Nephron (organoid): Measurements from ENCODE around the gene VPS35L.
"Not testable (repeated sequence)": the region's sequence is repeated elsewhere in the genome, so short reads cannot be mapped to it uniquely, and the experiment has no call there.

Experiments used
- H3K27ac Mint-ChIP-seq, 3 experiments: 2 replicates each; pipeline ENCODE4 v1.8.0; 2020; ENCODE audit warnings: mixed read lengths in 3 of 3, mild to moderate bottlenecking in 2 of 3, moderate library complexity in 1 of 3
- H3K27me3 Mint-ChIP-seq: 2 replicates; pipeline ENCODE4 v1.8.0; 2021; ENCODE audit warnings: low read depth, mild to moderate bottlenecking, moderate library complexity, mixed read lengths
- H3K36me3 Mint-ChIP-seq: 2 replicates; pipeline ENCODE4 v1.8.0; 2020; ENCODE audit warnings: low read depth, mixed read lengths
- H3K4me1 Mint-ChIP-seq: 2 replicates; pipeline ENCODE4 v1.8.0; 2020; ENCODE audit warnings: mixed read lengths
- H3K4me3 Mint-ChIP-seq, 3 experiments: 2 replicates each; pipeline ENCODE4 v1.8.0; 2020; ENCODE audit warnings: mild to moderate bottlenecking in 3 of 3, mixed read lengths in 3 of 3, moderate library complexity in 2 of 3
- H3K9me3 Mint-ChIP-seq: 2 replicates; pipeline ENCODE4 v1.8.0; 2020; ENCODE audit warnings: mixed read lengths
- TF ChIP-seq, protein P1 (sequence below), 3 experiments: fragments of 200-600 bp; sonication (generic); IDR thresholded peaks; one replicate each; pipeline ENCODE4 v1.5.0; 2021; ENCODE audit warnings: antibody characterized with exemption in 3 of 3; ENCODE audit not compliant: unreplicated experiment in 3 of 3

The VPS35L gene

DNA sequence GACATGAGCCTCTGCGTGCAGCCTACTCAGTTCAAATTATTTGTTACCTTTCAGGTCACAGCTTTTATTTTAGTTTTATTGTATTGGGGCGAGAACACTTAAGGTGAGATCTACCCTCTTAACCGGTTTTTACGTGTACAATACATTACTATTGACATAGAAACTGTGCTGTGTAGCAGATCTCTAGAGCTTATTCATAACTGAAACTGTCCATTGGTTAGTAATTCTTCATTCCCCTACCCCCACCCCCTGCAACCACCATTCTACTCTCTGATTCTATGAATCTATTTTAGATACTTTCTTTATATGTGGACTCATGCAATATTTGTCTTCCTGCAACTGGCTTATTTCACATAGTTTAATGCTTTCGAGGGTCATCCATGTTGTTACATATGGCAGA, 119.0 kb downstream of the VPS35L start:
- peaks cover 36% of the 10 kb centered on the region for H3K36me3 Mint-ChIP-seq
- no peak overlapping the region for H3K27ac Mint-ChIP-seq
- no peaks in the 10 kb centered on the region for H3K27me3 Mint-ChIP-seq
- H3K4me1 Mint-ChIP-seq: peaks cover 21% of the 10 kb centered on the region
- no peak overlapping the region for H3K4me3 Mint-ChIP-seq
- TF ChIP-seq, protein P1, sequence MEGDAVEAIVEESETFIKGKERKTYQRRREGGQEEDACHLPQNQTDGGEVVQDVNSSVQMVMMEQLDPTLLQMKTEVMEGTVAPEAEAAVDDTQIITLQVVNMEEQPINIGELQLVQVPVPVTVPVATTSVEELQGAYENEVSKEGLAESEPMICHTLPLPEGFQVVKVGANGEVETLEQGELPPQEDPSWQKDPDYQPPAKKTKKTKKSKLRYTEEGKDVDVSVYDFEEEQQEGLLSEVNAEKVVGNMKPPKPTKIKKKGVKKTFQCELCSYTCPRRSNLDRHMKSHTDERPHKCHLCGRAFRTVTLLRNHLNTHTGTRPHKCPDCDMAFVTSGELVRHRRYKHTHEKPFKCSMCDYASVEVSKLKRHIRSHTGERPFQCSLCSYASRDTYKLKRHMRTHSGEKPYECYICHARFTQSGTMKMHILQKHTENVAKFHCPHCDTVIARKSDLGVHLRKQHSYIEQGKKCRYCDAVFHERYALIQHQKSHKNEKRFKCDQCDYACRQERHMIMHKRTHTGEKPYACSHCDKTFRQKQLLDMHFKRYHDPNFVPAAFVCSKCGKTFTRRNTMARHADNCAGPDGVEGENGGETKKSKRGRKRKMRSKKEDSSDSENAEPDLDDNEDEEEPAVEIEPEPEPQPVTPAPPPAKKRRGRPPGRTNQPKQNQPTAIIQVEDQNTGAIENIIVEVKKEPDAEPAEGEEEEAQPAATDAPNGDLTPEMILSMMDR (IDR thresholded peaks at IDR 0.05; ENCODE audit: unreplicated experiment in 3 of 3): no peak
- no peaks in the 10 kb centered on the region for H3K9me3 Mint-ChIP-seq

DNA sequence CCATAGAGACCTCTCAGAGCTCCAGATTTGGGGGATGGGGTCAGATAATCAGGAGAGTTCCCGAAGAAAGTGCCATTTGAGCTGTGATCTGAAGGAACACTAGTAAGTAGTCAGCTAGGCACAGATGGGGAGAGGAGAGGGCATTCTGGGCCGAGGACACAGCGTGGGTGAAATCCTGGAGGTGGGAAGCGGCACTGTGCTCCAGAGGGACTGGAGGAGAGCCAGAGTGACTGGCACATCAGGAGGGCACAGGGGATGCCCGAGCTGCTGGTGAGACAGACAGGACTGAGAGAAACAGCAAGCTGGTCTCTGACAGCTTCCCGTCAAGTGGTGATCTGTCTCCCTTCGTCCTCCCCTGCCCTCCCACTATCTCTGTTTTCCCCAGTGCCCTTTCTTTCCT, 121.9 kb downstream of the VPS35L start:
- H3K4me3 Mint-ChIP-seq: peak overlapping the region in 2 of 3 experiments; percentile 25 to 28
- peaks cover 42% of the 10 kb centered on the region for H3K4me1 Mint-ChIP-seq
- no peaks in the 10 kb centered on the region for H3K27me3 Mint-ChIP-seq
- TF ChIP-seq, protein P1 (IDR thresholded peaks at IDR 0.05; ENCODE audit: unreplicated experiment in 3 of 3): no peak
- H3K36me3 Mint-ChIP-seq: peaks cover 48% of the 10 kb centered on the region
- no peaks in the 10 kb centered on the region for H3K9me3 Mint-ChIP-seq
- peak overlapping the region in 1 of 3 experiments; percentile 53 for H3K27ac Mint-ChIP-seq

DNA sequence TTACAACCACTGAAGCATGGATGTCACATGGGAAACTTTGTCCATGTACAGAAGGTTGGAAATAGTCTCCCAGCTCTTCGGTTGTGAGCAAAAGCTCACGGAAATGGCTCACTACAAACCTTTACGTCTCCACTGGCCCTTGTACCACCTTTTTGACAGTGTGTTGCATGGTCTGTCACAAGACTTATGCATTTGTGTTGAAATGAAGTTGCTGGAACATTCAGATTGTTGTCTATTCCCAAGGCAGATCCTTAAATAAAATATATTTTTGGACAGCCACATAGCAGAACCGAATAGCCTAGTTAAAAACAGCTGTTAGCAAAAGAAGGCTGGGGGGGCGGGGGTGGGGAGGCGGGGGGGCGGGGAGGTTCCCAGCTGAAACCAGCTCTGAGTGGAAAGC, 123.3 kb downstream of the VPS35L start:
- H3K4me3 Mint-ChIP-seq: peak overlapping the region in 1 of 3 experiments; percentile 15

DNA sequence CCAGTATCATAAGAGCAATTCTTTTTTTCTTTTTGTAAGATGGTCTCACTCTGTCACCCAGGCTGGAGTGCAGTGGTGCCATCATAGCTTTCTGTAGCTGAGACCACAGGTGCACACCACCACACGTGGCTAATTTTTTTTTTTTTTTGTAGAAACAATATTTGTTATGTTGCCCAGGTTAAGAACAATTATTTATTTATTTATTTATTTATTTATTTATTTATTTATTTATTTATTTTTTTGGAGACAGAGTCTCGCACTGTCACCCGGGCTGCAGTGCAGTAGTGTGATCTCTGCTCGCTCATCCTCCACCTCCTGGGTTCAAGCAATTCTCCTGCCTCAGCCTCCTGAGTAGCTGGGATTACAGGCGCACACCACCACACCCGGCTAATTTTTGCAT, 123.8 kb downstream of the VPS35L start:
- Mint-ChIP-seq H3K27ac (peak overlapping the region in 1 of 3 experiments; percentile 19), H3K36me3 (peaks cover 61% of the 10 kb centered on the region), H3K4me1 (peaks cover 42% of the 10 kb centered on the region)
- H3K9me3 Mint-ChIP-seq, H3K4me3 Mint-ChIP-seq, H3K27me3 Mint-ChIP-seq: not testable (repeated sequence)

More for the DNA sequence above, 123.3 kb downstream of the VPS35L start:
- Mint-ChIP-seq H3K27me3 (no peaks in the 10 kb centered on the region), H3K36me3 (peaks cover 56% of the 10 kb centered on the region), H3K4me1 (peaks cover 42% of the 10 kb centered on the region), H3K9me3 (no peaks in the 10 kb centered on the region), H3K27ac (peak overlapping the region; percentile 19 to 52 (median 25))
- TF ChIP-seq, protein P1 (IDR thresholded peaks at IDR 0.05; ENCODE audit: unreplicated experiment in 3 of 3): no peak

DNA sequence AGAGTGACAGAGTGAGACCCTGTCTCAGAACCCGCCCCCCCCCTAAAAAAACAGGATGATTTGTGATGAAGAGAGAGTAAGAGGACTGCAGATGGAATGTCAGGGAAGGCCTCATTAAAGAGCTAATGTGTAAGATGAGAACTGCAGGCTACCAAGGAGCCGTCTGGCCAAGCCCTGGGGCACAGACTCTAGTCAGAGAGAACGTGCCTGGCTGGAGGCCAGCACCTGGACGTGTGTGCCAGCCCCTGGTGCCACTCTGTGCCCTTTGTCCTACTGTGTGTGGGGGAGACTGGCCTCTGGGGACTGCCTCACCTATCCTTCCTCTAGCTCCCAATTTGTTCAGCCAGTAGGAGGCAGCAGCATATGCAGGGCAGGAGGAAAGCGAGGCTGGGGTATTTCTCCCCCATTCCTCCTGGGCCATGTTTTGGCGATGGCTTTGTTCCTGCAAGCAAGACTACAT, 125.4 kb downstream of the VPS35L start:
- Mint-ChIP-seq H3K4me1 (peaks cover 49% of the 10 kb centered on the region), H3K9me3 (peaks cover 8% of the 10 kb centered on the region), H3K36me3 (peaks cover 67% of the 10 kb centered on the region), H3K27ac (peak overlapping the region in 2 of 3 experiments; percentile 38 to 46), H3K27me3 (no peaks in the 10 kb centered on the region), H3K4me3 (no peak overlapping the region)
- TF ChIP-seq, protein P1 (IDR thresholded peaks at IDR 0.05; ENCODE audit: unreplicated experiment in 3 of 3): no peak

DNA sequence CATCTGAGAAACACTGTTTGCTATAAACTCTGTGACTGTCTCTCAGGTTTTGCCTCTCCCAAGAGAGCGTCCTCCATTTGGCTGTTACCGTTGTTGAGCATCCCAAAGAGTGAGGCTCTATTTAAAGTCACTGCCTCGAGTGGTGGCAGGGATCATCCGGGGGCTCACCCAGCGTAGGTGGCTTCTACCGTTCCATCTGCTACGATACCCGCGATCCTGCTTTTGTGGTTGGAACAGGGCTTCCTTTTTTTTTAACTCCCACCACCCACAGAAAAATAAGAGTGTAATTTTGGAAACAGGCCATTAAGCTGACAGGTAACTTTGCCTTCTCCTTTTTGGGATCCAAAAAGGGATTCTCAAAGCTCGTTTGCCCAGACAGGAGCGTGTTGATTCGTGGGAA, 126.1 kb downstream of the VPS35L start:
- TF ChIP-seq, protein P1 (IDR thresholded peaks at IDR 0.05; ENCODE audit: unreplicated experiment in 3 of 3): no peak
- peaks cover 68% of the 10 kb centered on the region for H3K36me3 Mint-ChIP-seq
- H3K27me3 Mint-ChIP-seq: no peaks in the 10 kb centered on the region
- H3K9me3 Mint-ChIP-seq: peaks cover 8% of the 10 kb centered on the region
- peaks cover 50% of the 10 kb centered on the region for H3K4me1 Mint-ChIP-seq
- no peak overlapping the region for H3K4me3 Mint-ChIP-seq
- H3K27ac Mint-ChIP-seq: no peak overlapping the region
